HCT116 (cell line): Measurements from ENCODE around the gene UBE2L6. TPM values are rescaled to one million over a fixed set of nuclear protein-coding genes. Genes with fewer than 3 reads are reported as not detected.

Experiments used
- ATAC-seq: fragments of 200-7000 bp; cut with Tn5 transposase; 2 replicates; pipeline ENCODE4 v1.9.1; 2020; ENCODE audit warnings: mild to moderate bottlenecking, moderate library complexity
- BruUV-seq: library from RNA; stranded (reverse); fragments of 400-500 nt; replicated peaks from 2 replicates; lab custom pipeline; 2021; lab: Mats Ljungman, UMichigan
- CTCF ChIA-PET: fragments of 300-600 bp; sonication (Branson Sonifier 250); formaldehyde crosslinking; loops from one replicate; lab custom pipeline; 2021; ENCODE audit warnings: antibody characterized with exemption; lab: Charles Lee
- POLR2A ChIA-PET: fragments of 300-600, 350-600 bp; sonication (Branson Sonifier 250); formaldehyde crosslinking; loops from one replicate; lab custom pipeline; 2021; ENCODE audit warnings: antibody characterized with exemption; lab: Charles Lee
- RAD21 ChIA-PET, 2 experiments: fragments of 300-600 bp; sonication (Branson Sonifier 250); formaldehyde crosslinking; loops; one replicate each; lab custom pipeline; 2023; ENCODE audit warnings: low total read pairs in 2 of 2; ENCODE audit not compliant: uncharacterized antibody in 2 of 2, unreplicated experiment in 2 of 2, low non-redundant PET in 1 of 2; lab: Charles Lee
- DNase-seq: peaks from one replicate; pipeline ENCODE4 v3.0.0-alpha.2; 2010; ENCODE audit warnings: low read depth, low spot score
- H2AFZ ChIP-seq: fragments of 200-600 bp; shearing (Covaris generic), sonication (generic); 2 replicates; pipeline ENCODE4 v1.6.1; 2017; ENCODE audit warnings: low read depth, mixed run types, mixed read lengths, antibody characterized with exemption, low read length; ENCODE audit not compliant: poor library complexity, severe bottlenecking
- H3K27ac ChIP-seq: 2 replicates; pipeline ENCODE4 v1.5.1; 2012; ENCODE audit warnings: low read depth, low read length
- H3K27me3 ChIP-seq: fragments of 200-600 bp; sonication (generic); 2 replicates; pipeline ENCODE4 v1.6.1; 2016; ENCODE audit warnings: mixed run types, low read length, mixed read lengths; ENCODE audit not compliant: insufficient read depth
- H3K36me3 ChIP-seq, 2 experiments: fragments of 200-500 bp in 1 of 2; fragments of 200-600 bp in 1 of 2; sonication (Bioruptor generic) in 1 of 2; sonication (generic) in 1 of 2; 2 replicates each; pipeline versions ENCODE4 v1.5.1 to v1.6.1; 2014 to 2016; ENCODE audit warnings: low read length in 2 of 2, inconsistent platforms in 1 of 2, mixed read lengths in 1 of 2, mixed run types in 1 of 2; ENCODE audit not compliant: insufficient read depth in 2 of 2, control insufficient read depth in 1 of 2
- H3K4me1 ChIP-seq, 2 experiments: fragments of 200-600 bp in 1 of 2; sonication (generic) in 1 of 2; 2 replicates each; pipeline versions ENCODE4 v1.5.1 to v1.6.1; 2012 to 2017; ENCODE audit warnings: low read length in 2 of 2, inconsistent platforms in 1 of 2, mild to moderate bottlenecking in 1 of 2, mixed read lengths in 1 of 2, mixed run types in 1 of 2, moderate library complexity in 1 of 2; ENCODE audit not compliant: insufficient read depth in 2 of 2, control insufficient read depth in 1 of 2
- H3K4me2 ChIP-seq: fragments of 200-600 bp; sonication (generic); 2 replicates; pipeline ENCODE4 v1.6.1; 2017; ENCODE audit warnings: mixed run types, low read length, mixed read lengths
- H3K4me3 ChIP-seq, 2 experiments: fragments of 200-600 bp in 1 of 2; sonication (generic) in 1 of 2; replicated peaks in 1 of 2; 2 replicates each; pipeline ENCODE4 v1.5.1; 2011 to 2016; ENCODE audit warnings: low read length in 2 of 2, control low read depth in 1 of 2, low read depth in 1 of 2, mild to moderate bottlenecking in 1 of 2, mixed read lengths in 1 of 2, mixed run types in 1 of 2
- H3K79me2 ChIP-seq: fragments of 200-600 bp; sonication (generic); 2 replicates; pipeline ENCODE4 v1.6.1; 2017; ENCODE audit warnings: mild to moderate bottlenecking, mixed run types, low read length, moderate library complexity, mixed read lengths; ENCODE audit not compliant: insufficient read depth
- H3K9ac ChIP-seq: fragments of 200-600 bp; sonication (generic); 2 replicates; pipeline ENCODE4 v1.6.1; 2016; ENCODE audit warnings: low read length, mixed read lengths
- H3K9me2 ChIP-seq: fragments of 200-600 bp; sonication (generic), shearing (Covaris generic); 2 replicates; pipeline ENCODE4 v1.6.1; 2017; ENCODE audit warnings: mixed run types, mild to moderate bottlenecking, moderate library complexity; ENCODE audit not compliant: insufficient read depth
- H3K9me3 ChIP-seq, 2 experiments: fragments of 200-500 bp in 1 of 2; fragments of 200-600 bp in 1 of 2; sonication (Bioruptor generic) in 1 of 2; sonication (generic) in 1 of 2; 2 replicates each; pipeline ENCODE4 v1.6.1; 2014 to 2017; ENCODE audit warnings: low read length in 2 of 2, mixed read lengths in 2 of 2, inconsistent platforms in 1 of 2, low read depth in 1 of 2, mild to moderate bottlenecking in 1 of 2, mixed run types in 1 of 2, moderate library complexity in 1 of 2; ENCODE audit not compliant: control insufficient read depth in 1 of 2, insufficient read depth in 1 of 2
- H4K20me1 ChIP-seq: fragments of 200-600 bp; sonication (generic), shearing (Covaris generic); 2 replicates; pipeline ENCODE4 v1.6.1; 2017; ENCODE audit warnings: mixed run types, mild to moderate bottlenecking, moderate library complexity; ENCODE audit not compliant: insufficient read depth
- ATF3 ChIP-seq: IDR thresholded peaks from 2 replicates; pipeline ENCODE4 v1.6.1; 2012
- CEBPB ChIP-seq: IDR thresholded peaks from 2 replicates; pipeline ENCODE4 v1.6.1; 2012; ENCODE audit warnings: low read depth
- CTCF ChIP-seq, 3 experiments: fragments of 200-600 bp in 1 of 3; sonication (generic) in 1 of 3; IDR thresholded peaks in 2 of 3; conservative IDR thresholded peaks in 1 of 3; 2 replicates each; pipeline ENCODE4 v1.5.1; 2012 to 2017; ENCODE audit warnings: low read depth in 2 of 3, low read length in 2 of 3, antibody characterized with exemption in 1 of 3, borderline replicate concordance in 1 of 3, control low read depth in 1 of 3, mild to moderate bottlenecking in 1 of 3, mixed read lengths in 1 of 3, mixed run types in 1 of 3, moderate library complexity in 1 of 3; ENCODE audit not compliant: insufficient read depth in 1 of 3
- MAX ChIP-seq: IDR thresholded peaks from 2 replicates; pipeline ENCODE4 v1.6.1; 2012
- POLR2AphosphoS5 ChIP-seq: IDR thresholded peaks from 2 replicates; pipeline ENCODE4 v1.6.1; 2011; ENCODE audit warnings: mild to moderate bottlenecking, low read depth, low read length, moderate library complexity
- SIN3A ChIP-seq: IDR thresholded peaks from 2 replicates; pipeline ENCODE4 v1.6.1; 2012; ENCODE audit warnings: low read depth
- ZFX ChIP-seq: fragments of 450-650 bp; IDR thresholded peaks from 2 replicates; pipeline ENCODE4 v1.6.1; 2017
- intact Hi-C: fragments of 100-400 bp; cut with micrococcal nuclease; formaldehyde crosslinking; loops from 2 replicates; pipeline ENCODE4 v1.10.0; 2022
- total RNA-seq: library from RNA; stranded (reverse); gene quantifications from one replicate; pipeline ENCODE4 v1.2.1, GENCODE V29; 2021; ENCODE audit not compliant: unreplicated experiment

The UBE2L6 gene
- total RNA-seq, 1 experiment from 2014 or later = 24.8 TPM

- Histone ChIP-seq H3K9ac (no peak overlapping the region), H3K4me2 (no peak overlapping the region), H4K20me1 (no peaks in the 10 kb centered on the region), H3K4me1 (peaks cover 0 to 12% of the 10 kb centered on the region in 2 experiments; a peak in 3 of 4 replicates), H3K79me2 (no peaks in the 10 kb centered on the region), H3K27ac (no peak overlapping the region), H3K4me3 (no peak overlapping the region), H2AFZ (no peak overlapping the region), H3K9me2 (no peaks in the 10 kb centered on the region), H3K36me3 (no peaks in the 10 kb centered on the region), H3K27me3 (no peaks in the 10 kb centered on the region), H3K9me3 (no peaks in the 10 kb centered on the region)
- intact Hi-C loops = no loop called here
- DNase-seq (no peak), ATAC-seq (no peak)
- TF ChIP-seq MAX (no peak), CEBPB (no peak)
- RAD21 ChIA-PET = no interaction called here
- POLR2A ChIA-PET = no interaction called here
- no TSS peak for BruUV-seq
- CTCF ChIA-PET = no interaction called here
Observed at GRCh38 chr11:57545883-57546282, 21.6 kb downstream of the UBE2L6 start.

GRCh38 chr11:57544566-57544965 is 22.9 kb downstream of the UBE2L6 start:
- Histone ChIP-seq H3K79me2 (no peaks in the 10 kb centered on the region), H3K4me2 (no peak overlapping the region), H4K20me1 (no peaks in the 10 kb centered on the region), H3K4me1 (peaks cover 0 to 12% of the 10 kb centered on the region in 2 experiments; a peak in 3 of 4 replicates), H2AFZ (no peak overlapping the region), H3K27ac (no peak overlapping the region), H3K4me3 (no peak overlapping the region), H3K27me3 (no peaks in the 10 kb centered on the region), H3K36me3 (no peaks in the 10 kb centered on the region), H3K9me3 (no peaks in the 10 kb centered on the region), H3K9ac (no peak overlapping the region), H3K9me2 (no peaks in the 10 kb centered on the region)
- ATAC-seq (no peak), DNase-seq (no peak)
- intact Hi-C loops = no loop called here
- no TSS peak for BruUV-seq
- RAD21 ChIA-PET = no interaction called here
- POLR2A ChIA-PET = no interaction called here
- CTCF ChIA-PET = no interaction called here
- TF ChIP-seq ZFX (no peak), SIN3A (no peak), ATF3 (no peak), CTCF (IDR thresholded peaks at IDR 0.05 in 2 of 3, conservative IDR thresholded peaks at IDR 0.05 in 1 of 3; ENCODE audit: borderline replicate concordance in 1 of 3, insufficient read depth in 1 of 3, low read depth in 2 of 3, low read length in 2 of 3) (no peak), MAX (no peak), POLR2AphosphoS5 (no peak), CEBPB (no peak)
